ENCODE results near the gene GNPTG. TPM values are rescaled to one million over a fixed set of nuclear protein-coding genes. Genes with fewer than 3 reads are reported as not detected.
A peak's percentile ranks its signal among the peaks of the same experiment; 100 is the strongest.

GNPTG gene
- total RNA-seq, 4 donors from 2014 or later, result 51.1 to 117 (median 71.6) TPM

GRCh38 chr16:1349951-1350350 lies 1.8 kb upstream of the GNPTG start:
- no peak for TF ChIP-seq POLR2A (IDR thresholded peaks at IDR 0.05)
- no peak for TF ChIP-seq EP300 (IDR thresholded peaks at IDR 0.05)
- no peak for TF ChIP-seq CTCF (IDR thresholded peaks at IDR 0.05)
- H3K9me3 ChIP-seq, result no peaks in the 10 kb centered on the region
- 96 to 98% methylated on average over 16 to 17 of the region's 17 CpGs for WGBS, 2 donors
- no peak overlapping the region for H3K4me3 ChIP-seq
- no peak for DNase-seq (ENCODE audit: low spot score in 2 of 2)
- no peaks in the 10 kb centered on the region for H3K27me3 ChIP-seq
- peaks cover 0 to 43% (median 27%) of the 10 kb centered on the region in 4 donors for H3K4me1 ChIP-seq
- H3K36me3 ChIP-seq, result peaks cover 0 to 34% (median 0%) of the 10 kb centered on the region in 3 donors
- H3K27ac ChIP-seq, result no peak overlapping the region

GRCh38 chr16:1350691-1351090 lies 1.0 kb upstream of the GNPTG start:
- no peak for TF ChIP-seq EP300 (IDR thresholded peaks at IDR 0.05)
- no peak for TF ChIP-seq CTCF (IDR thresholded peaks at IDR 0.05)
- no peak for TF ChIP-seq POLR2A (IDR thresholded peaks at IDR 0.05)
- peaks cover 0 to 49% (median 27%) of the 10 kb centered on the region in 4 donors for H3K4me1 ChIP-seq
- WGBS, 2 donors, result 75 to 84% methylated on average over 18 to 19 of the region's 19 CpGs

GRCh38 chr16:1351215-1351581 lies 533 bp upstream of the GNPTG start:
- Histone ChIP-seq H3K27ac (peak overlapping the region; percentile 28 to 85 (median 62)), H3K27me3 (no peaks in the 10 kb centered on the region), H3K9me3 (no peaks in the 10 kb centered on the region), H3K36me3 (peaks cover 0 to 34% (median 0%) of the 10 kb centered on the region in 3 donors), H3K4me1 (peaks cover 0 to 55% (median 27%) of the 10 kb centered on the region in 4 donors), H3K4me3 (peak overlapping the region; percentile 67 to 97 (median 94))
- WGBS, 2 donors, result 1% methylated on average over 28 to 35 of the region's 35 CpGs
- no peak for DNase-seq (ENCODE audit: low spot score in 2 of 2)
- TF ChIP-seq POLR2A (IDR thresholded peaks at IDR 0.05) (no peak), CTCF (IDR thresholded peaks at IDR 0.05) (no peak)

More at GRCh38 chr16:1350691-1351090, 1.0 kb upstream of the GNPTG start:
- Histone ChIP-seq H3K27ac (peak overlapping the region in 2 of 4 donors; percentile 84 to 85), H3K9me3 (no peaks in the 10 kb centered on the region), H3K27me3 (no peaks in the 10 kb centered on the region), H3K4me3 (peak overlapping the region; percentile 67 to 97 (median 94)), H3K36me3 (peaks cover 0 to 34% (median 0%) of the 10 kb centered on the region in 3 donors)
- DNase-seq (ENCODE audit: low spot score in 2 of 2), result no peak

GRCh38 chr16:1354815-1355540 lies 3.2 kb downstream of the GNPTG start:
- Histone ChIP-seq H3K9me3 (no peaks in the 10 kb centered on the region), H3K36me3 (peaks cover 0 to 29% (median 0%) of the 10 kb centered on the region in 3 donors), H3K27ac (no peak overlapping the region), H3K4me1 (peaks cover 0 to 54% (median 27%) of the 10 kb centered on the region in 4 donors), H3K4me3 (no peak overlapping the region), H3K27me3 (no peaks in the 10 kb centered on the region)
- no peak for DNase-seq (ENCODE audit: low spot score in 2 of 2)
- TF ChIP-seq EP300 (IDR thresholded peaks at IDR 0.05) (no peak), POLR2A (IDR thresholded peaks at IDR 0.05) (no peak), CTCF (IDR thresholded peaks at IDR 0.05) (no peak)
- WGBS, 2 donors, result 86 to 87% methylated on average over 46 to 48 of the region's 49 CpGs

- Histone ChIP-seq H3K27ac (no peak overlapping the region), H3K4me1 (peaks cover 0 to 48% (median 23%) of the 10 kb centered on the region in 4 donors), H3K9me3 (no peaks in the 10 kb centered on the region), H3K4me3 (no peak overlapping the region), H3K36me3 (peaks cover 0 to 29% (median 0%) of the 10 kb centered on the region in 3 donors), H3K27me3 (no peaks in the 10 kb centered on the region)
- no peak for DNase-seq (ENCODE audit: low spot score in 2 of 2)
- no peak for TF ChIP-seq CTCF (IDR thresholded peaks at IDR 0.05)
- no peak for TF ChIP-seq POLR2A (IDR thresholded peaks at IDR 0.05)
- 85 to 89% methylated on average over 10 to 15 of the region's 15 CpGs for WGBS, 2 donors
Observed at GRCh38 chr16:1355591-1355990, 3.9 kb downstream of the GNPTG start.
